ENCODE results near the gene TBX5. TPM values are rescaled to one million over a fixed set of nuclear protein-coding genes. Genes with fewer than 3 reads are reported as not detected.

Gene TBX5
- total RNA-seq, 1 donor from 2014 or later = not detected

GRCh38 chr12:114415525-114415868 lies 9.6 kb upstream of the TBX5 start:
- H3K9me3 Mint-ChIP-seq (ENCODE audit: unreplicated experiment) = peaks cover 2% of the 10 kb centered on the region
- TF ChIP-seq CTCF (IDR thresholded peaks at IDR 0.05; ENCODE audit: partially characterized antibody, unreplicated experiment) = no peak
- DNase-seq = no peak
- H3K27me3 Mint-ChIP-seq (ENCODE audit: unreplicated experiment) = peaks cover 42% of the 10 kb centered on the region
- no peak overlapping the region for H3K4me3 Mint-ChIP-seq (ENCODE audit: unreplicated experiment)
- no peaks in the 10 kb centered on the region for H3K36me3 Mint-ChIP-seq (ENCODE audit: unreplicated experiment)
- H3K27ac Mint-ChIP-seq (ENCODE audit: unreplicated experiment) = no peak overlapping the region
- H3K4me1 Mint-ChIP-seq (ENCODE audit: low read depth, unreplicated experiment) = no peaks in the 10 kb centered on the region

- no peak overlapping the region for H3K4me3 Mint-ChIP-seq (ENCODE audit: unreplicated experiment)
- H3K27ac Mint-ChIP-seq (ENCODE audit: unreplicated experiment) = no peak overlapping the region
- peaks cover 7% of the 10 kb centered on the region for H3K9me3 Mint-ChIP-seq (ENCODE audit: unreplicated experiment)
- TF ChIP-seq CTCF (IDR thresholded peaks at IDR 0.05; ENCODE audit: partially characterized antibody, unreplicated experiment) = no peak
- H3K36me3 Mint-ChIP-seq (ENCODE audit: unreplicated experiment) = no peaks in the 10 kb centered on the region
- no peak for DNase-seq
- H3K27me3 Mint-ChIP-seq (ENCODE audit: unreplicated experiment) = peaks cover 45% of the 10 kb centered on the region
- no peaks in the 10 kb centered on the region for H3K4me1 Mint-ChIP-seq (ENCODE audit: low read depth, unreplicated experiment)
These were observed 9.1 kb upstream of the TBX5 start for GRCh38 chr12:114414866-114415524.

- H3K27me3 Mint-ChIP-seq (ENCODE audit: unreplicated experiment) = peaks cover 49% of the 10 kb centered on the region
- H3K9me3 Mint-ChIP-seq (ENCODE audit: unreplicated experiment) = peaks cover 11% of the 10 kb centered on the region
- peak; percentile 54 for DNase-seq
- H3K4me3 Mint-ChIP-seq (ENCODE audit: unreplicated experiment) = no peak overlapping the region
- no peaks in the 10 kb centered on the region for H3K4me1 Mint-ChIP-seq (ENCODE audit: low read depth, unreplicated experiment)
- no peak overlapping the region for H3K27ac Mint-ChIP-seq (ENCODE audit: unreplicated experiment)
- H3K36me3 Mint-ChIP-seq (ENCODE audit: unreplicated experiment) = no peaks in the 10 kb centered on the region
- no peak for TF ChIP-seq CTCF (IDR thresholded peaks at IDR 0.05; ENCODE audit: partially characterized antibody, unreplicated experiment)
These were observed 8.3 kb upstream of the TBX5 start for GRCh38 chr12:114414031-114414865.

GRCh38 chr12:114412825-114413749 lies 7.1 kb upstream of the TBX5 start:
- H3K36me3 Mint-ChIP-seq (ENCODE audit: unreplicated experiment) = no peaks in the 10 kb centered on the region
- DNase-seq = no peak
- no peaks in the 10 kb centered on the region for H3K4me1 Mint-ChIP-seq (ENCODE audit: low read depth, unreplicated experiment)
- no peak overlapping the region for H3K4me3 Mint-ChIP-seq (ENCODE audit: unreplicated experiment)
- peaks cover 13% of the 10 kb centered on the region for H3K9me3 Mint-ChIP-seq (ENCODE audit: unreplicated experiment)
- peaks cover 51% of the 10 kb centered on the region for H3K27me3 Mint-ChIP-seq (ENCODE audit: unreplicated experiment)
- H3K27ac Mint-ChIP-seq (ENCODE audit: unreplicated experiment) = no peak overlapping the region
- no peak for TF ChIP-seq CTCF (IDR thresholded peaks at IDR 0.05; ENCODE audit: partially characterized antibody, unreplicated experiment)

All from glutamatergic neuron (in vitro differentiated cells).